GM23248 (cell line): ENCODE results near the gene PSMD13. TPM values are rescaled to one million over a fixed set of nuclear protein-coding genes. Genes with fewer than 3 reads are reported as not detected.

Experiments used
- DNase-seq: peaks from one replicate; pipeline ENCODE4 v3.0.0-alpha.2; 2015
- H2AFZ ChIP-seq: fragments of 200-600 bp; sonication (generic); 2 replicates; pipeline ENCODE4 v1.6.1; 2016; ENCODE audit warnings: antibody characterized with exemption
- H3F3A ChIP-seq: fragments of 200-600 bp; sonication (generic); 2 replicates; pipeline ENCODE4 v1.6.1; 2016; ENCODE audit warnings: mild to moderate bottlenecking, antibody characterized with exemption, mixed run types; ENCODE audit not compliant: insufficient read depth
- H3K27ac ChIP-seq: fragments of 200-600 bp; sonication (generic); 2 replicates; pipeline ENCODE4 v1.5.1; 2016; ENCODE audit warnings: mild to moderate bottlenecking
- H3K27me3 ChIP-seq: fragments of 200-600 bp; sonication (generic); replicated peaks from 2 replicates; pipeline ENCODE4 v1.6.1; 2016; ENCODE audit warnings: mild to moderate bottlenecking; ENCODE audit not compliant: insufficient read depth
- H3K36me3 ChIP-seq: fragments of 200-600 bp; sonication (generic); 2 replicates; pipeline ENCODE4 v1.6.1; 2016; ENCODE audit warnings: low read depth, mild to moderate bottlenecking
- H3K4me1 ChIP-seq: fragments of 200-600 bp; sonication (generic); 2 replicates; pipeline ENCODE4 v1.6.1; 2016; ENCODE audit warnings: mild to moderate bottlenecking; ENCODE audit not compliant: insufficient read depth
- H3K4me2 ChIP-seq: fragments of 200-600 bp; sonication (generic); one replicate; pipeline ENCODE4 v1.6.1; 2016; ENCODE audit warnings: mild to moderate bottlenecking; ENCODE audit not compliant: unreplicated experiment
- H3K4me3 ChIP-seq: fragments of 200-600 bp; sonication (generic); 2 replicates; pipeline ENCODE4 v1.5.1; 2016; ENCODE audit warnings: mild to moderate bottlenecking
- H3K79me2 ChIP-seq: fragments of 200-600 bp; sonication (generic); 2 replicates; pipeline ENCODE4 v1.6.1; 2016; ENCODE audit warnings: mild to moderate bottlenecking; ENCODE audit not compliant: insufficient read depth
- H3K9ac ChIP-seq: fragments of 200-600 bp; sonication (generic); 2 replicates; pipeline ENCODE4 v1.6.1; 2016; ENCODE audit warnings: mild to moderate bottlenecking
- H3K9me2 ChIP-seq: fragments of 200-600 bp; sonication (generic); 2 replicates; pipeline ENCODE4 v1.6.1; 2016; ENCODE audit warnings: mixed run types, mild to moderate bottlenecking, moderate library complexity; ENCODE audit not compliant: insufficient read depth
- H3K9me3 ChIP-seq: fragments of 200-600 bp; sonication (generic); one replicate; pipeline ENCODE4 v1.6.1; 2017; ENCODE audit warnings: low read depth
- H4K20me1 ChIP-seq: fragments of 200-600 bp; sonication (generic); 2 replicates; pipeline ENCODE4 v1.6.0; 2016; ENCODE audit not compliant: insufficient read depth
- EZH2 ChIP-seq: fragments of 200-600 bp; sonication (generic); IDR thresholded peaks from 2 replicates; pipeline ENCODE4 v1.6.1; 2018; ENCODE audit warnings: antibody characterized with exemption, mild to moderate bottlenecking; ENCODE audit not compliant: insufficient read depth, poor library complexity, severe bottlenecking
- EZH2phosphoT487 ChIP-seq: fragments of 200-600 bp; sonication (generic); IDR thresholded peaks from 2 replicates; pipeline ENCODE4 v1.6.1; 2018; ENCODE audit warnings: antibody characterized with exemption, moderate library complexity, mild to moderate bottlenecking, low read depth; ENCODE audit not compliant: insufficient read depth
- WGBS, 2 experiments: methylation state at CpG; one replicate each; pipeline ENCODE4 v1.1.6; 2015 to 2017; ENCODE audit warnings: low lambda C conversion rate in 2 of 2, low coverage in 1 of 2; ENCODE audit errors: missing lambda C conversion rate in 2 of 2; 5-methylcytosine and 5-hydroxymethylcytosine counted together
- in situ Hi-C: fragments of 300-500 bp; cut with MboI; formaldehyde crosslinking; loops from 2 replicates; pipeline ENCODE4 v1.15.0; 2020
- polyA plus RNA-seq: library from polyadenylated mRNA; unstranded; fragments of >200 nt; fragmentation: Nextera tagmentation; extraction: Ambion mirVana; gene quantifications from 2 replicates; pipeline ENCODE4 v1.2.1, GENCODE V29; 2016
- total RNA-seq: library from RNA; depleted of rRNA; stranded (reverse); fragments of >200 nt; shearing (Covaris generic); gene quantifications from 2 replicates; pipeline ENCODE4 v1.2.3, GENCODE V29; 2014

PSMD13 gene
- total and polyA plus RNA-seq, 2 experiments from 2014 or later: 145 to 188 TPM

DNA sequence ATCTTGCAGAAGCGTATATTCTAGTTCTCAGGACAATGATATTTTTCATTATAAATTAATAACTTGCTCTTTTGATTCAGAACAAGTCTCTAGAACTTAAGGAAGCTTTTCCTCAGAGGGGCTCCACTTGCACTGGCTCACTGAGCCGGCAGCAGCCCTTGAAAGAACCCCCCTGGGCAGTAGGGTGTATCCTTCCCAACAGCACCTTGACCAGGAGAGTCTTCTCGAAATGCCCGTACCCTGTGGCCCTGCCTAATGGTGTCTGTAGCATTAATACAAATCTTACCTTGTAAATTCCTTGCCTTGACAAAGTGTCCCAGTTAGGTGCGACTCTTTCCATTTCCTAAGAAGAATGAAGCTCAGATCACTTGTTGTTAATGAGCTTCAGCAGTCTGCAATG, 13.5 kb downstream of the PSMD13 start:
- H4K20me1 ChIP-seq: no peaks in the 10 kb centered on the region
- H3F3A ChIP-seq: peaks cover 15% of the 10 kb centered on the region; the same call in 1 of the 2 replicates
- peaks cover 46% of the 10 kb centered on the region for H3K36me3 ChIP-seq
- H3K9me3 ChIP-seq: no peaks in the 10 kb centered on the region
- H3K4me3 ChIP-seq: no peak overlapping the region
- no peak for TF ChIP-seq EZH2
- no peak for TF ChIP-seq EZH2phosphoT487
- no peak overlapping the region for H3K4me2 ChIP-seq
- no peak overlapping the region for H3K27ac ChIP-seq
- 91 to 92% methylated on average over 5 of the region's 5 CpGs for WGBS, 2 experiments
- DNase-seq: no peak
- H3K27me3 ChIP-seq: no peaks in the 10 kb centered on the region
- H3K9me2 ChIP-seq: no peaks in the 10 kb centered on the region
- no peaks in the 10 kb centered on the region for H3K4me1 ChIP-seq
- H2AFZ ChIP-seq: no peak overlapping the region
- no peak overlapping the region for H3K9ac ChIP-seq
- in situ Hi-C loops: no loop called here
- 0 out of 2 replicates have a peak, but pooled peaks cover 12% of the 10 kb centered on the region for H3K79me2 ChIP-seq

DNA sequence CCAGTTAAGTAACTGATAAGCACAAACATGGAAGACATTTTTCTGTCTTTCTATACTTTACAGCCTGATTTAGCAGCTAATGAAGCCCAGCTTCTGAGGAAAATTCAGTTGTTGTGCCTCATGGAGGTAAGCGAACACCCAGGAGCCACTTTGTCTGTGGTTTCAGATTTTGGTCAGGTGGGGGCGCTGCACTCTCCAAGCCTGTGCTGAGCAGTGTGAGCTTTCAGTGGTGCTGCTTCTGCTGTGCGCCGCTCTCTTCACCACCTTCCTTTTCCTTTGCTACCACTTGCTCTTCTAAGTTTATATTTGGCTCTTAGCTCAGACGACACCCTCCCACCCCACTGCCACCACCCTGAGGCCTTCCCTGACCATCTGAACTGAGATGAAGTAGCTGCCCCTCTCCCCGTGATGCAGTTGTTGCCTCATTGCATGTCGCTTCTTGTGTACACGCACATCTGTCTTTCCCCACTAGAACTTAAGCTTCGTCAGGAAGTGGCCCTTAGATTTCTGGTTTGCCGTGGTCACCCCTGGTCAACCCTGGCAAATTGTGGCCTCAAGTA, 14.0 kb downstream of the PSMD13 start:
- H2AFZ ChIP-seq: no peak overlapping the region
- no peak for TF ChIP-seq EZH2phosphoT487
- no peak for TF ChIP-seq EZH2
- no peak overlapping the region for H3K4me3 ChIP-seq
- no peak overlapping the region for H3K27ac ChIP-seq
- no peaks in the 10 kb centered on the region for H3K9me2 ChIP-seq
- peak; percentile 68 for DNase-seq
- no peaks in the 10 kb centered on the region for H3K9me3 ChIP-seq
- H3F3A ChIP-seq: peaks cover 17% of the 10 kb centered on the region; the same call in 1 of the 2 replicates
- H3K4me2 ChIP-seq: no peak overlapping the region
- H3K27me3 ChIP-seq: no peaks in the 10 kb centered on the region
- 78 to 80% methylated on average over 10 of the region's 10 CpGs for WGBS, 2 experiments
- no peaks in the 10 kb centered on the region for H3K4me1 ChIP-seq
- H3K36me3 ChIP-seq: peaks cover 40% of the 10 kb centered on the region
- in situ Hi-C loops: no loop called here
- no peaks in the 10 kb centered on the region for H4K20me1 ChIP-seq
- H3K9ac ChIP-seq: no peak overlapping the region
- 0 out of 2 replicates have a peak, but pooled peaks cover 7% of the 10 kb centered on the region for H3K79me2 ChIP-seq

DNA sequence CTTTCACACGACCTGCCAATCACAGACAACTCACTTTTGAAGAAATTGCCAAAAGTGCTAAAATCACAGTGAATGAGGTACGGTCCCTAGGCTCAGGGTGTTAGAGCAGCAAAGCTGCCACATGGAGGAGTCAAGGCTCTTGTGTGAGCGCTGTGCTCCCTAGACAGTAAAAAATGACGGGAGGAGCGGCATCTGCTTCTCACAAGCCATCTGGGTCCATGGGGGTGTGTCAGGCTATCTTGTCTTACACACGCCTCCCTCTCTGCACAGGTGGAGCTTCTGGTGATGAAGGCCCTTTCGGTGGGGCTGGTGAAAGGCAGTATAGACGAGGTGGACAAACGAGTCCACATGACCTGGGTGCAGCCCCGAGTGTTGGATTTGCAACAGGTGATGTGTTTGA, 14.8 kb downstream of the PSMD13 start:
- Histone ChIP-seq H3K4me1 (no peaks in the 10 kb centered on the region), H3K27ac (no peak overlapping the region), H3K79me2 (0 out of 2 replicates have a peak, but pooled peaks cover 7% of the 10 kb centered on the region), H3K9ac (no peak overlapping the region), H4K20me1 (no peaks in the 10 kb centered on the region), H2AFZ (no peak overlapping the region), H3K4me3 (no peak overlapping the region), H3K36me3 (peaks cover 34% of the 10 kb centered on the region), H3K4me2 (no peak overlapping the region), H3K9me2 (no peaks in the 10 kb centered on the region), H3K27me3 (no peaks in the 10 kb centered on the region), H3K9me3 (no peaks in the 10 kb centered on the region), H3F3A (peaks cover 16% of the 10 kb centered on the region; the same call in 1 of the 2 replicates)
- TF ChIP-seq EZH2: no peak
- WGBS, 2 experiments: 64 to 74% methylated on average over 10 of the region's 10 CpGs
- in situ Hi-C loops: no loop called here
- DNase-seq: peak; percentile 18

DNA sequence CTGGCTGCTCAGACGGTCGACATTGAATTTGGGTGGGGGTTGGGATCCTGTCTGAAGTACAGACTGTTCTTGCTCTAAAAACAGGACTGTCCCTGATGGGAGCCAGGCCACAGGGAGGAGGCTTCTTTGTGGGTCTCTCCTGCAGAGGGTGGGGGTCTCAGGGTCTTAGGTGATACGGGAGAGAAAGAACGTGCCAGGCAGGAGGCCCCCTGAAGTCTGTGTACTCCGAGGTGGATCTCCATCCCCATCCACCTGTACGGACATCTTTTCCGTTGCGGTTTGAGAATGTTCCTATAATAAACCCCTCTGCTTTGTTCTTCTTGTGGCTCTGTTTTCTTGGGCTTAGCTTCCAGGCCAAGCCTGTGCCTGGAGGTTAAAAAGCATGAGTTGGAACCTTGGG, 15.9 kb downstream of the PSMD13 start:
- in situ Hi-C loops: no loop called here
- Histone ChIP-seq H3K36me3 (peaks cover 24% of the 10 kb centered on the region), H3K4me1 (no peaks in the 10 kb centered on the region), H3K9ac (no peak overlapping the region), H3K27ac (no peak overlapping the region), H3K4me3 (no peak overlapping the region), H2AFZ (no peak overlapping the region), H4K20me1 (no peaks in the 10 kb centered on the region), H3K9me3 (no peaks in the 10 kb centered on the region), H3F3A (peaks cover 13% of the 10 kb centered on the region; the same call in 1 of the 2 replicates), H3K27me3 (no peaks in the 10 kb centered on the region), H3K79me2 (no peaks in the 10 kb centered on the region), H3K4me2 (no peak overlapping the region), H3K9me2 (no peaks in the 10 kb centered on the region)
- 84 to 94% methylated on average over 8 of the region's 8 CpGs for WGBS, 2 experiments
- TF ChIP-seq EZH2phosphoT487 (no peak), EZH2 (no peak)
- no peak for DNase-seq
